ENCODE results near the gene PRSS36.
"Not testable (repeated sequence)": the region's sequence is repeated elsewhere in the genome, so short reads cannot be mapped to it uniquely, and the experiment has no call there.

The PRSS36 gene

DNA sequence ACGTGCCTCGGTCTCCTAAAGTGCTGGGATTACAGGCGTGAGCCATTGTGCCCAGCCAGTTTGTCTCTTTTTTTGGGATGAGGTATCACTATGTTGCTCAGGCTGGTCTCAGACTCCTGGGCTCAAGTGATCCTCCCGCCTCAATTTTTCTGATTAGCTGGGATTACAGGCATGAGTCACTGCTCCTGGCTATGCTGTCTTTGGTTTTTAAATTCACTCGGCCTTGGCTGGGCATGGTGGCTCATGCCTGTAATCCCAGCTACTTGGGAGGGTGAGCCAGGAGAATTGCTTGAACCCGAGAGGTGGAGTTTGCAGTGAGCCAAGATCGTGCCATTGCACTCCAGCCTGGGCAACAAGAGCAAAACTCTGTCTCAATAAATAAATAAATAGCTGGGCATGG lies 5.4 kb downstream of the PRSS36 start:
- H3K4me3 ChIP-seq (ENCODE audit: insufficient read depth in 1 of 2, low read depth in 1 of 2, low read length in 2 of 2); DNase-seq; H4K91ac ChIP-seq (ENCODE audit: low read length); H3K79me1 ChIP-seq (replicated peaks; ENCODE audit: low read length, poor library complexity, severe bottlenecking); H2BK15ac ChIP-seq (ENCODE audit: low read depth, poor library complexity, severe bottlenecking); H3K14ac ChIP-seq (ENCODE audit: low read length in 2 of 2); H2BK12ac ChIP-seq (ENCODE audit: low read length in 2 of 2); H3K4ac ChIP-seq (ENCODE audit: low read depth in 1 of 2, low read length in 2 of 2); H2BK5ac ChIP-seq (ENCODE audit: low read depth, low read length, poor library complexity, severe bottlenecking); H3K18ac ChIP-seq (ENCODE audit: low read depth in 1 of 2, low read length in 2 of 2); H3K9me3 ChIP-seq (ENCODE audit: control insufficient read depth, low read length); H2AK5ac ChIP-seq (ENCODE audit: low read length, severe bottlenecking); H2BK120ac ChIP-seq (ENCODE audit: low read depth, low read length); H3K4me2 ChIP-seq (ENCODE audit: low read length, poor library complexity, severe bottlenecking); H3K27ac ChIP-seq (ENCODE audit: low read length, poor library complexity, severe bottlenecking); H2AFZ ChIP-seq (ENCODE audit: low read depth, low read length); H4K8ac ChIP-seq (ENCODE audit: low read length); H3K23ac ChIP-seq (ENCODE audit: low read length in 2 of 2); H3K9ac ChIP-seq (ENCODE audit: low read length); H3K36me3 ChIP-seq (ENCODE audit: control insufficient read depth in 1 of 2, insufficient read depth in 2 of 2, low read depth in 1 of 2, low read length in 2 of 2): not testable (repeated sequence)
- peaks cover 39 to 41% of the 10 kb centered on the region in 2 experiments for H3K27me3 ChIP-seq (ENCODE audit: control insufficient read depth in 1 of 2, insufficient read depth in 1 of 2, low read length in 2 of 2)
- peaks cover 23% of the 10 kb centered on the region for H3K4me1 ChIP-seq (ENCODE audit: control insufficient read depth, insufficient read depth, low read depth, low read length)
- 91% methylated on average over 7 of the region's 7 CpGs for WGBS

DNA sequence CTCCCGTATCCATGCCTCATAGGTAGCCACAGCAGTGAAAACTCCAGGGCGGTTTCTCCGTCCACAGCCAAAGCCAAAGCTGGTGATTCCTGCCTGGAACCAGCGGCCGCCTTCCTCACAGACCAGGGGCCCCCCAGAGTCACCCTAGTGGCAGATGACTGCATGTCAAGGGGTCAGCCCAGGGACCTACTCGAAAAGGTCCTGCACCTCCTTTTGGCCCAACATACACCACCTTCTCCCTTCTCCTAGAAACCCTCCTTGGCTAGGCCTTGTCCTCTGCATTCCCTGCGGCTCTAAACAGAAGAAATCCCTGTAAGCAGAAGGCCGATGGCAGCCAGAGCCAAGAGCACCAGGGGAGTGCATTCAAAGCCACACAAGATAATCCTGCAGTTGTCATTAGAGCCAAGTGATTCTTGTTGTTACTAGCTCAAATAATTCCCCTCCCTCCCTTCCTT lies 6.1 kb downstream of the PRSS36 start:
- Histone ChIP-seq H2AFZ (ENCODE audit: low read depth, low read length) (no peak overlapping the region), H3K27me3 (ENCODE audit: control insufficient read depth in 1 of 2, insufficient read depth in 1 of 2, low read length in 2 of 2) (peaks cover 32 to 34% of the 10 kb centered on the region in 2 experiments), H3K4me3 (ENCODE audit: insufficient read depth in 1 of 2, low read depth in 1 of 2, low read length in 2 of 2) (no peak overlapping the region), H3K23ac (ENCODE audit: low read length in 2 of 2) (no peak overlapping the region), H4K91ac (ENCODE audit: low read length) (no peak overlapping the region), H3K4me2 (ENCODE audit: low read length, poor library complexity, severe bottlenecking) (no peak overlapping the region), H3K14ac (ENCODE audit: low read length in 2 of 2) (no peak overlapping the region), H3K9ac (ENCODE audit: low read length) (no peak overlapping the region), H2BK5ac (ENCODE audit: low read depth, low read length, poor library complexity, severe bottlenecking) (no peak overlapping the region), H3K9me3 (ENCODE audit: control insufficient read depth, low read length) (no peaks in the 10 kb centered on the region), H2AK5ac (ENCODE audit: low read length, severe bottlenecking) (no peak overlapping the region), H3K27ac (ENCODE audit: low read length, poor library complexity, severe bottlenecking) (no peak overlapping the region), H3K36me3 (ENCODE audit: control insufficient read depth in 1 of 2, insufficient read depth in 2 of 2, low read depth in 1 of 2, low read length in 2 of 2) (no peaks in the 10 kb centered on the region), H3K4me1 (ENCODE audit: control insufficient read depth, insufficient read depth, low read depth, low read length) (peaks cover 29% of the 10 kb centered on the region), H3K79me1 (replicated peaks; ENCODE audit: low read length, poor library complexity, severe bottlenecking) (no peaks in the 10 kb centered on the region), H3K4ac (ENCODE audit: low read depth in 1 of 2, low read length in 2 of 2) (no peak overlapping the region), H4K8ac (ENCODE audit: low read length) (peak overlapping the region; percentile 31), H3K18ac (ENCODE audit: low read depth in 1 of 2, low read length in 2 of 2) (no peak overlapping the region), H2BK120ac (ENCODE audit: low read depth, low read length) (no peak overlapping the region), H2BK12ac (ENCODE audit: low read length in 2 of 2) (no peak overlapping the region), H2BK15ac (ENCODE audit: low read depth, poor library complexity, severe bottlenecking) (no peak overlapping the region)
- DNase-seq: no peak
- WGBS: 89% methylated on average over 8 of the region's 8 CpGs

DNA sequence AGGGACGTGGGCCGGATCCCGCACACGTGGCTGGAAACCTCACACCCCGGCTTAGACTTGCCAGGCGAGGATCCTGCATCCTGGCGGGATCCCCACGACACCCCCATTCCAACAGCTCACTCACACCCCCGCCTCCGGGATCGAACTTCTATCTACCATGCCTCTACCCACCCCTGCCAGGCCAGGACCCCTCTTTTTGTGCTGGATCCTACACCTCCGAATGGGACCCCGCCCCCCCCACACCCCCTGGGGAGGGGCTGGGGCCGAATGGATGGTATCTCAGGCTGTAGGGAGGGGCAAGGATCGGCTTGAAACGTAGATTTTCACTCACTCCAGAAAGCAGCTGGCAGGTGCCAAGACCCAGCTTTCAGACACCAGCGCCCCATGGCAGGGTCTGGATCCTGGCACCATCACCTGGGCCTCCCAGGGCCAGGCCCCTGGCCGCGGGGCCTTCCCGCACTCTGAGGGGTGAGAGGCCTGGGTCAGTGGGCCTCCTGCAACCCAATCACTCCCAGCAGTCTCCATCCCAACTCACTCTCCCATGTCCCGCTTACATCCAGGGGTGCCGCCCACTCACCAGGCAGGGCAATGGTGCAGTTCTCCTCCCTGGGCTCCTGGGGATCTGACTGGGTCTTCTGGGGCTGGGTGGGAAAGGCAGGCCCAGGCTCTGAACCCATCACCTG lies 6.7 kb downstream of the PRSS36 start:
- Histone ChIP-seq H2BK5ac (ENCODE audit: low read depth, low read length, poor library complexity, severe bottlenecking) (no peak overlapping the region), H2BK120ac (ENCODE audit: low read depth, low read length) (no peak overlapping the region), H3K4me1 (ENCODE audit: control insufficient read depth, insufficient read depth, low read depth, low read length) (peaks cover 30% of the 10 kb centered on the region), H2AK5ac (ENCODE audit: low read length, severe bottlenecking) (no peak overlapping the region), H4K8ac (ENCODE audit: low read length) (peak overlapping the region; percentile 88), H3K4ac (ENCODE audit: low read depth in 1 of 2, low read length in 2 of 2) (peak overlapping the region; percentile 64 to 87), H2BK12ac (ENCODE audit: low read length in 2 of 2) (peak overlapping the region in 1 of 2 experiments; percentile 43), H3K4me3 (ENCODE audit: insufficient read depth in 1 of 2, low read depth in 1 of 2, low read length in 2 of 2) (peak overlapping the region; percentile 59 to 71), H3K4me2 (ENCODE audit: low read length, poor library complexity, severe bottlenecking) (peak overlapping the region; percentile 92), H2BK15ac (ENCODE audit: low read depth, poor library complexity, severe bottlenecking) (peak overlapping the region; percentile 92), H3K23ac (ENCODE audit: low read length in 2 of 2) (no peak overlapping the region), H3K79me1 (replicated peaks; ENCODE audit: low read length, poor library complexity, severe bottlenecking) (no peaks in the 10 kb centered on the region), H3K27me3 (ENCODE audit: control insufficient read depth in 1 of 2, insufficient read depth in 1 of 2, low read length in 2 of 2) (peaks cover 26 to 29% of the 10 kb centered on the region in 2 experiments), H3K27ac (ENCODE audit: low read length, poor library complexity, severe bottlenecking) (no peak overlapping the region), H3K14ac (ENCODE audit: low read length in 2 of 2) (no peak overlapping the region), H3K36me3 (ENCODE audit: control insufficient read depth in 1 of 2, insufficient read depth in 2 of 2, low read depth in 1 of 2, low read length in 2 of 2) (no peaks in the 10 kb centered on the region), H4K91ac (ENCODE audit: low read length) (peak overlapping the region; percentile 45), H3K9me3 (ENCODE audit: control insufficient read depth, low read length) (no peaks in the 10 kb centered on the region), H3K9ac (ENCODE audit: low read length) (peak overlapping the region; percentile 55), H2AFZ (ENCODE audit: low read depth, low read length) (peak overlapping the region; percentile 99), H3K18ac (ENCODE audit: low read depth in 1 of 2, low read length in 2 of 2) (peak overlapping the region; percentile 74 to 94)
- WGBS: 86% methylated on average over 11 of the region's 22 CpGs
- DNase-seq: no peak

DNA sequence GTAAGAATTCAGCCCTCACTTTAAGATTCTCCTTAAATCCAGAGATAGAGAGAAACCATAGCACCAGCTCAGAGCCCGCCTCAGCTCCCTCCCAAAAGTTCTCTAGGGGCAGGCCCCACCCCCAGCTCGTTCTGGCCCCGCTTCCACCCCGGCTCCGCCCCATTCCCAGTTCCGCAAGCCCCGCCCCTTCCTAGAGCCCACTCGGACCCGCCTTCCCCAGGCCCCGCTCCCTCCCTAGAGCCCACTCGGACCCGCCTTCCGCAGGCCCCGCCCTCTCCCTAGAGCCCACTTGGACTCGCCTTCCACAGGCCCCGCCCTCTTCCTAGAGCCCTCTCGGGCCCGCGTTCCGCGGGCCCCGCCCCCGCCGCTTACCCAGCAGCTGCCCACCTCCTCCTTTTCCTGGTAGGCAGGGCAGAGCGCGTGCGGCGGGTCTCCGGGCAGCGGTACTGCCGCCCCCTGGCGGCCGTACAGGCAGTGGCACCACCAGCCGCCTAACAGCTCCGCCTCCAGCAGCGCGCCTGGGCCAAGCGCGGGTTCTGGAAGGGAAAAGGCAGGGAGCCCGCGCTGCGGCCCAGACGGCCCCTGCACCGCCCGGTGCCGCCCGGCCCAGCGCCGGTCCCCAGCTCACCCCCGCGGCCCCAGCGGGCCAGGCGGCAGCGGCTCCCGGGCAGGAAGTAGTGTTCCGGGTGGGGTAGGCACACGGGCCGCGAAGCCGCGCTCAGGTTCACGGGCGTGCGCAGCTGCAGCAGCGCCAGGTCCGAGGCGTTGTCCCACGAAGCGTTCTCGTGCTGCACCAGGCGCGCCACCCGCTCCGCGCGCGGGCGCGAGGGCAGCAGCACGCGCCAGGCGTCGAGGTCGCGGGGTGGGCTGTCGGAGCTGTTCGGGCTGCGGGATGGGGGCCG lies 7.5 kb downstream of the PRSS36 start:
- DNase-seq: peak; percentile 98

More for the DNA sequence above, 7.5 kb downstream of the PRSS36 start:
- Histone ChIP-seq H3K4ac (ENCODE audit: low read depth in 1 of 2, low read length in 2 of 2) (peak overlapping the region; percentile 64 to 87), H3K36me3 (ENCODE audit: control insufficient read depth in 1 of 2, insufficient read depth in 2 of 2, low read depth in 1 of 2, low read length in 2 of 2) (no peaks in the 10 kb centered on the region), H2AFZ (ENCODE audit: low read depth, low read length) (peak overlapping the region; percentile 99), H2AK5ac (ENCODE audit: low read length, severe bottlenecking) (no peak overlapping the region), H3K4me1 (ENCODE audit: control insufficient read depth, insufficient read depth, low read depth, low read length) (peaks cover 29% of the 10 kb centered on the region), H4K91ac (ENCODE audit: low read length) (peak overlapping the region; percentile 45), H3K9me3 (ENCODE audit: control insufficient read depth, low read length) (no peaks in the 10 kb centered on the region), H2BK120ac (ENCODE audit: low read depth, low read length) (peak overlapping the region; percentile 87), H4K8ac (ENCODE audit: low read length) (peak overlapping the region; percentile 88), H3K4me2 (ENCODE audit: low read length, poor library complexity, severe bottlenecking) (peak overlapping the region; percentile 92), H3K18ac (ENCODE audit: low read depth in 1 of 2, low read length in 2 of 2) (peak overlapping the region; percentile 80 to 94), H3K14ac (ENCODE audit: low read length in 2 of 2) (peak overlapping the region in 1 of 2 experiments; percentile 83), H2BK15ac (ENCODE audit: low read depth, poor library complexity, severe bottlenecking) (peak overlapping the region; percentile 92), H3K27me3 (ENCODE audit: control insufficient read depth in 1 of 2, insufficient read depth in 1 of 2, low read length in 2 of 2) (peaks cover 18 to 21% of the 10 kb centered on the region in 2 experiments), H3K79me1 (replicated peaks; ENCODE audit: low read length, poor library complexity, severe bottlenecking) (no peaks in the 10 kb centered on the region), H3K4me3 (ENCODE audit: insufficient read depth in 1 of 2, low read depth in 1 of 2, low read length in 2 of 2) (peak overlapping the region; percentile 59 to 75), H3K23ac (ENCODE audit: low read length in 2 of 2) (peak overlapping the region in 1 of 2 experiments; percentile 79), H3K27ac (ENCODE audit: low read length, poor library complexity, severe bottlenecking) (peak overlapping the region; percentile 66), H2BK12ac (ENCODE audit: low read length in 2 of 2) (peak overlapping the region in 1 of 2 experiments; percentile 12), H3K9ac (ENCODE audit: low read length) (peak overlapping the region; percentile 83), H2BK5ac (ENCODE audit: low read depth, low read length, poor library complexity, severe bottlenecking) (no peak overlapping the region)
- whole genome bisulfite sequencing: 4% methylated on average over 73 of the region's 89 CpGs
